SK-MEL-5 (cell line): ENCODE measurements around the gene CXCR2. TPM values are rescaled to one million over a fixed set of nuclear protein-coding genes. Genes with fewer than 3 reads are reported as not detected.
"Not testable (repeated sequence)": the region's sequence is repeated elsewhere in the genome, so short reads cannot be mapped to it uniquely, and the experiment has no call there.

Experiments
- DNase-seq: peaks from one replicate; pipeline ENCODE4 v3.0.0-alpha.2; 2016; ENCODE audit warnings: low read depth, low spot score
- in situ Hi-C: cut with HindIII; loops from 2 replicates; pipeline ENCODE4 v1.10.0; 2016; ENCODE audit warnings: low sequenced_read_pairs, high pct_unique_total_duplicates, low pct_unique_long_range_greater_than_20kb
- total RNA-seq: library from RNA; depleted of rRNA; stranded (reverse); fragments of >200 nt; shearing (Covaris generic); gene quantifications from 2 replicates; pipeline ENCODE4 v1.2.3, GENCODE V29; 2014; rRNA removed

CXCR2 gene
- total RNA-seq, 1 experiment from 2014 or later, result not detected

DNA sequence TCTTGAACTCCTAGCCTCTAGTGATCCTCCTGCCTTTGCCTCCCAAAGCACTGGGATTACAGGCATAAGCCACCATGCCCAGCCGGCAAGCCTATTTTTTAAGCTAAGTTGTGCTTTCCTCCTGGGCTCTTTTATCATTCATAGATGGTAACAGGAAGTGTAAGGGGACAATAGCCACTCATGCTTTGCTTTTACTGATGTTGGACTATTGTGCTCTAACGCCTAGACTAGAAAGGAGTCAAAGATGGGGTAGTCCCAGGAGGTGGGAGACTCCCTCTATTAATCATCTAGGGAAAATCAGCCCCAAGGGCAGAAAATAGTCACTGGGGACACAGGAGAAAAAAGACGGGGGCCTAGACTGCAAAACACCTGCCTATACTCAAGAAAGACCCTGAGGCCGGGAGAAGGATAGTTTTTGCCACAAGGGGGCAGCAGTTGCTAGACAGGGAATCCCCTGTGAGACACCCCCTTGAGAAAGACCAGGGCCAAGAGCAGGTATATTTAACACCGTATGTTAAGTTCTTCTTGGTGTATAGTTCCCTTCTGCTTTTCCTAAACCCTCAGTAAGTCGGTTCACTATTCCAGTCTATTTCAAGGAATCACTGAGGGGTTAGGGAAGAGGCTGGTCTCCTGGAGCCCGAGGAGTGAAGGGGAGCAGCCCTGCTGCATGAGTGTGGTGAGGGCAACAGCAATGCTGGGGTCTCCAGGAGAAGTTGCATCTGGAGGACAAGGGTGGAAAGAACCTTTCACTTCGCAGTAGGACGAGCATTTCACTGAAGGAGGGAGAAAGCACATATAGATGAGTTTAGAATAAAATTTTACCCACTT, 43.0 kb downstream of the CXCR2 start:
- in situ Hi-C loops, result no loop called here
- DNase-seq, result peak; percentile 68

DNA sequence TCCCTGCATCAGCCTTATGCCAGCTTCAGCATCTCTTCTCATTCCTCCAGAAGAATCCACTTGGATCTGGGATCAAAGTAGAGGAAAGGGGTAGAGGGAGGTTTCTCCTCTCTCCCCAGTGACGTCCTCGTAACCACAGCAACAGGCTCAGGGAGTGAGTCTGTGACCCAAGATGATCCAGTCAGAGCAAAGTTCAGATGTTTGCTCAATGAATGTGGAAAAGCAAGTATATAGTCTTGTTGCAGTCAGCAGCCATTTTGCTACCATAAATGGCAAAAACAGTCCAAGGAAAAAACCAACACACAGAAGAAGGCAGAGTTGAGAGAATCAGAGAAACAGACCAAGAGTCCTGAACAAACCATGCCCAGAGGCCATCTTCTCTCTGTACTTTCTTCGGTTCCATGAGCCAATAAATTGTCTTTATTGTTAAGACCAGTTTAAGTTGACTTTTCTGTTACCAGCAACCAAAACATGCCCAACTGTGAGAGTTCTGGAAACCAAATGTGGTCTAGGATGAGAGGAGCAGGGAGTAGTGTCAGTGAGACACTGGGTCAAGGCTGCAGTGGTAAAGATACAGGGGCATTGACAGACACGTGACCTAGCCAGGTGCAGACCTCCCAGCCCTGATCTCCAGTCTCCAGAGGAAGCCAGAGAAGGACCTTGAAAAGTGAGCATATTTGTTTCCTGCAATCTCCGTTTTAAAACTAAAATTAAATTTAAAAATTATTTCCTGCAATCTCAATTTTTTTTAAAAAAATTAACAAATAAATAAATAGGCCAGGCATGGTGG, 44.1 kb downstream of the CXCR2 start:
- in situ Hi-C loops, result no loop called here
- no peak for DNase-seq

DNA sequence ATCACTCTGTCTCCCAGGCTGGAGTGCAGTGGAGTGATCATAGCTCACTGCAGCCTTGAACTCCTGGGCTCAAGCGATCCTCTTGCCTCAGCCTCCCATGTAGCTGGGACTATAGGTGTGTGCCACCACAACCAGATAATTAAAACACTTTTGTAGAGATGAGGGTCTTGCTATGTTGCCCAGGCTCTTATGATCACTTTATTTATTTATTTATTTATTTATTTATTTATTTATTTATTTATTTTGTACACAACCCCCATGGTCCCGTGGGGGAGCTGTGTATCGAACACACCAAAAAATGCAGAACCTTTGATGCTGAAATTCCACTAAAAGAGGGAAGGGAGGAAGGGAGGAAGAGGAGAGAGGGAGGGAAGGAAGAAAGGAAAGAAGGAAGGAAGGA, 45.9 kb downstream of the CXCR2 start:
- DNase-seq, in situ Hi-C loops: not testable (repeated sequence)

DNA sequence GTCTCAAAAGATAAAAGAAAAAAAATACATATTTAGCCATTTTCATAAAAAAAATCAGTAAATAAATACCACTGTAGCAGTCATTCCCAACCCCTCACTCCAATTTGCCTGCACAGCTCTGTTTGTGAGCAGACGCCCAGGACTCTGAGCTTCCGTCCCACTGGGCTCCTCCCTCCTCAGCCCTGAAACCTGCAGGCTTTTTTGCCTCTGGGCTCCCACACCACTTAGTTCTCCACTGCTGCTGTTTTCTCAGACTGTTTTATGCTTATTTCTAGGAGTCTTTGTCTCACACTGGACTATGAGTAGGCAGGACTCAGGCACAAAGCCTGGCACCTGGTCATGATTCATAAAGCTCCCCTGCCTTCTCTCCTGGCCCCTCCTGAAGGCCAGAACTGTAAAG, 47.0 kb downstream of the CXCR2 start:
- in situ Hi-C loops, result no loop called here

DNA sequence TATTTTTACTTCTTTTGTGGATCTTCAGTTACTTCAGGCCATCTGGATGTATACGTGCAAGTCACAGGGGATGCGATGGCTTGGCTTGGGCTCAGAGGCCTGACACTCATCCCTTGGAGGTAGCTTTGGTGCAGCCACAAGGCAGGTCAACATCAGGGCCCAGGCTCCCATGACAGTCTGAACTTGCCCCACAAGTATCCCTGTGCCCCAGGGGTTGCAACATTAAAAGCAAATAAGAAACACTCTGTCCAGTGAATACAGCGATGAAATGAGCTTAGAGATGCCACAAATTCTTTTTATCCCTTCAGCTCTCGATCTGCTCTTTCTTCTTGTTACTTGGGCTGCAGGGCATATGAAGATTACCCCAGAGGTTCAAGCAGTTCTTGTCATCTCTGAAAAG, 54.0 kb downstream of the CXCR2 start:
- no peak for DNase-seq
- in situ Hi-C loops, result no loop called here

More for the DNA sequence above, 47.0 kb downstream of the CXCR2 start:
- DNase-seq, result no peak

DNA sequence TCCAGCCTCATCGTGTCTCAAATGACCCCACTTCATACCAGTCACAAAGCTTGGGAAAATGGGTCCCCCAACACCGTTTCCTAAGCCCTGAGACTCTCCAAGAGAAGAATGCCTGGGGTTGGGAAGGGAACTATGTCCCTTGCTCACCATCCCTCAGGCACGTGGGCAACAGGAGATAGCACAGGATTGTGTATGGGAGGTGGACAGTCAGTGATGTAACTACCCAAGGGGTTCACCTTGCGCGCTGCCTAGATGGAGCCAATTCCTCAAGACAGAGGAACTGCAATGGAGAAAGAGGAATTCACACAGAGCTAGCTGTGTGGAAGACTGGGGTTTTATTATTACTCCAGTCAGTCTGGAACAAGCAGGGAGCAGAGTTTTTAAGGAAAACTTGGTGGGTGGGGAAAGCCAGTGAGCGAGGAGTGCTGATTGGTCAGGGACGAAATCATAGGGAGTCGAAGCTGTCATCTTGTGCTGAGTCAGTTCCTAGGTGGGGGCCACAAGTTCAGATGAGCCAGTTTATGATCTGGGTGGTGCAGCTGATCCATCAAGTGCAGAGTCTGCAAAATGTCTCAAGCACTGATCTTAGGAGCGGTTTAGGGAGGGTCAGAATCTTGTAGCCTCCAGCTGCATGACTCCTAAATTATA, 54.8 kb downstream of the CXCR2 start:
- DNase-seq, result no peak
- in situ Hi-C loops, result no loop called here

DNA sequence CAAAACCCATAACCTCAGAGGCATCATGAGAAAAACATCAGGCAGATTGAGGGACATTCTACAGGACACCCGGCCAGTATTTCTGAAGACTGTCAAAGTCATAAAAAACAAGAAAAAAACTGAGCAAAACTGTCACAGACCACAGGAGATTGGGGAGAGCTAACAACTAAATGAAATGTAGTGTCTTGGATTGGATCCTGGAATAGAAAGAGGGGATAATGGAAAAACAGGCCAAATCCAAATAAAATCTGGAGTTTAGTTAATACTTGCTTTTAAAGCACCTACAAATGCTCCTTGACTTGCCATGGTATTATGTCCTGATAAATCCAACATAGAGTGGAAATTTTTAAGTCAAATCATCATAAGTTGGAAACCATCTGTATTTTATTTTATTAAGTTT, 58.5 kb downstream of the CXCR2 start:
- in situ Hi-C loops, result no loop called here
- no peak for DNase-seq

DNA sequence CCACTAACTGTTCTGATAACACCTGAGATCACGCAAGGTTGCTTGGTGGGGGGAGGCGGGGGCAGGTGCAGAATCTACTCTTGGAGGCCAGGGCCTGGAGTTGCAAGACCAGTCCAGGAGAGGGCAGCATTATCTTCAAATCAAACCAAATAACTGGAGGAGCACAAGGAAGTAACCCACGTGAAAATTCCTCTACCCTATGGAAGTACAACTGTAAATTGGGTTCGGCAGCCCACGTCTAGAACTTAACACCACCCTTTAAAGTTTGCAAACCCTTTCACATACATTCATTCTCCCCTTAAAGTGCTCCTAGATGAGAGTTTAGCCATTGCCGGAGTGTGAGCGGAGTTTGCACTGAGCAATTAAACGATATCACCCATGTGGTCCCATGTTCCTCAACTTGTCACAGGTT, 60.5 kb downstream of the CXCR2 start:
- in situ Hi-C loops, result no loop called here
- peak; percentile 85 for DNase-seq

Other genes starting within 250 kb of the CXCR2 start
- gene TNS1, start 123.0 kb upstream of the CXCR2 start, total RNA-seq, result 1.8 and 2.2 TPM in 2 replicates
- gene RUFY4, start 56.8 kb upstream of the CXCR2 start, total RNA-seq, result not detected in 2 replicates
- not detected in 2 replicates for gene CXCR1, start 40.9 kb downstream of the CXCR2 start, total RNA-seq
- gene ARPC2, start 91.2 kb downstream of the CXCR2 start, total RNA-seq, result 196 and 198 TPM in 2 replicates
- gene GPBAR1, start 135.0 kb downstream of the CXCR2 start, total RNA-seq, result not detected in 2 replicates
- gene AAMP, start 144.1 kb downstream of the CXCR2 start, total RNA-seq, result 138 and 153 TPM in 2 replicates
- 25.5 and 27.1 TPM in 2 replicates for gene PNKD, start 144.5 kb downstream of the CXCR2 start, total RNA-seq
- 85.8 and 87.7 TPM in 2 replicates for gene TMBIM1, start 166.5 kb downstream of the CXCR2 start, total RNA-seq
- gene CATIP, start 230.8 kb downstream of the CXCR2 start, total RNA-seq, result not detected in 2 replicates